SKM-1 treated with dmso at 0.1 percent for 144 hours (cell line): ENCODE measurements around the gene GPBP1L1.
"Not testable (repeated sequence)": the region's sequence is repeated elsewhere in the genome, so short reads cannot be mapped to it uniquely, and the experiment has no call there.

Source experiments
- DNase-seq: peaks from one replicate; lab custom pipeline; 2025; ENCODE audit not compliant: unreplicated experiment; lab: John Stamatoyannopoulos, UW

Gene GPBP1L1

GRCh38 chr1:45686288-45687013 lies at the start of gene GPBP1L1:
Gene GPBP1L1 (minus strand): TSS chr1:45686533. CDS start chr1:45659087, 27,446 bp downstream.
- DNase-seq = peak; percentile 96

GRCh38 chr1:45730780-45731319 lies 44.5 kb upstream of the GPBP1L1 start:
- no peak for DNase-seq

GRCh38 chr1:45730075-45730779 lies 43.9 kb upstream of the GPBP1L1 start:
- no peak for DNase-seq

- DNase-seq = not testable (repeated sequence)
Observed at GRCh38 chr1:45726007-45726406, 39.7 kb upstream of the GPBP1L1 start.

GRCh38 chr1:45723248-45723930 lies 37.1 kb upstream of the GPBP1L1 start:
- no peak for DNase-seq

GRCh38 chr1:45722809-45723208 lies 36.5 kb upstream of the GPBP1L1 start:
- peak; percentile 58 for DNase-seq

- no peak for DNase-seq
Observed at GRCh38 chr1:45721207-45721606, 34.9 kb upstream of the GPBP1L1 start.

GRCh38 chr1:45718289-45718688 lies 32.0 kb upstream of the GPBP1L1 start:
- no peak for DNase-seq

- DNase-seq = not testable (repeated sequence)
Observed at GRCh38 chr1:45717386-45717785, 31.1 kb upstream of the GPBP1L1 start.

GRCh38 chr1:45716700-45717099 lies 30.4 kb upstream of the GPBP1L1 start:
- DNase-seq = no peak

- no peak for DNase-seq
Observed at GRCh38 chr1:45713711-45714110, 27.4 kb upstream of the GPBP1L1 start.

- no peak for DNase-seq
Observed at GRCh38 chr1:45704637-45705036, 18.3 kb upstream of the GPBP1L1 start.

GRCh38 chr1:45694823-45695222 lies 8.5 kb upstream of the GPBP1L1 start:
- DNase-seq = no peak

- not testable (repeated sequence) for DNase-seq
Observed at GRCh38 chr1:45693811-45694210, 7.5 kb upstream of the GPBP1L1 start.

GRCh38 chr1:45687754-45688740 lies 1.7 kb upstream of the GPBP1L1 start, which contains the start of gene TMEM69:
Gene TMEM69 (plus strand): TSS chr1:45688181. CDS start chr1:45691069, 2,888 bp downstream.
- DNase-seq = peak; percentile 76

- DNase-seq = peak; percentile 98
Observed at GRCh38 chr1:45687014-45687753, 851 bp upstream of the GPBP1L1 start.

GRCh38 chr1:45686015-45686287 lies 382 bp downstream of the GPBP1L1 start:
- DNase-seq = peak; percentile 39

- DNase-seq = no peak
Observed at GRCh38 chr1:45685308-45686014, 872 bp downstream of the GPBP1L1 start.

- DNase-seq = no peak
Observed at GRCh38 chr1:45684402-45684801, 1.9 kb downstream of the GPBP1L1 start.
